HL-60 (cell line): ENCODE measurements around the gene TMEM74B.

ENCODE experiments used
- DNase-seq, 2 experiments: peaks; one replicate each; pipeline ENCODE4 v3.0.0-alpha.2; 2010 to 2020; ENCODE audit warnings: low read depth in 1 of 2, low spot score in 1 of 2
- H3K27ac ChIP-seq: fragments of 250-450 bp; sonication (Bioruptor Pico); replicated peaks from 2 replicates; pipeline ENCODE4 v1.5.1; 2020; ENCODE audit warnings: mild to moderate bottlenecking, moderate library complexity
- H3K27me3 ChIP-seq: fragments of 250-450 bp; sonication (Bioruptor Pico); 2 replicates; pipeline ENCODE4 v1.5.1; 2021; ENCODE audit warnings: mild to moderate bottlenecking, moderate library complexity; ENCODE audit not compliant: insufficient read depth, poor library complexity, severe bottlenecking
- H3K4me3 ChIP-seq: replicated peaks from 2 replicates; pipeline ENCODE4 v1.5.1; 2011; ENCODE audit warnings: mild to moderate bottlenecking, control low read depth, low read length; ENCODE audit not compliant: insufficient read depth
- GABPA ChIP-seq: IDR thresholded peaks from 2 replicates; pipeline ENCODE4 v1.6.1; 2012; ENCODE audit warnings: low read depth
- POLR2AphosphoS5 ChIP-seq: IDR thresholded peaks from 2 replicates; pipeline ENCODE4 v1.6.1; 2012; ENCODE audit warnings: low read depth
- SPI1 ChIP-seq: IDR thresholded peaks from 2 replicates; pipeline ENCODE4 v1.6.1; 2012; ENCODE audit warnings: low read depth, mild to moderate bottlenecking, borderline replicate concordance
- TF ChIP-seq, protein P1 (sequence below): IDR thresholded peaks from one replicate; pipeline ENCODE4 v1.5.1; 2011; ENCODE audit warnings: low read length, control low read depth, inconsistent platforms; ENCODE audit not compliant: insufficient read depth
- TF ChIP-seq, protein P2 (sequence below): IDR thresholded peaks from 2 replicates; pipeline ENCODE4 v1.6.1; 2012; ENCODE audit warnings: low read depth; ENCODE audit not compliant: insufficient replicate concordance

The TMEM74B gene

DNA sequence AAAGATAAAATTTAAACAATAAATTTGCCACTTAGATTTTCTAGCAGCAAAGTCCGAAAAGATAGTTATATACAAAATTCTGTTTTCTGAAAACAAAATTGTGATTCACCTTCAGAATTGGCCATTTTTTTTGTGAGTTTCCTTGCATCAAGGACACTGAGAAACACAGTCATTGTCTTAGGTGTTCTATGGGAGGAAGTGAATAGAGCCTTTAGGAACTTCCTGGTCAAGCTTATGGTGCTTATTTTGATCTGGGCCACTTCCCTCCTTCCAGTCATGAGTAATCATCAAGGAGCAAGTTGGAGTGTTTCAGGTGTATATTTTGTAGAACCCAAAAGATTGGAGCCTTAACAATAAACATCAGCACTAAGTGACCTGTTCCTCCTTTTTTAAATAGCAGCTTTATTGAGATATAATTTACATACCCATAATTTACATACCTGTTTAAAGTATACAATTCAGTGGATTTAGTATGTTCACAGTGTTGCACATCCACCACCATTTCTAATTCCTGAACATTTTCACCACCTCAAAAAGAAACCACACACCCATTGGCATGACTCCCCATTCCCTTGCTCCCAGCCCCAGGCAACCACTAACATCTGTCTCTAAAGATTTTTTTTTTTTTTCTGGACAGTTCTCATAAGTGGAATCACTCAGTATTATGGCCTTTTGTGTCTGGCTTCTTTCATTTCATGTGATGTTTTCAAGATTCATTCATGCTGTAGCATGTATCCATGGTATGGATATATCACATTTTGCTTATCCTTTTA lies 17.6 kb downstream of the TMEM74B start:
- TF ChIP-seq, protein P1, sequence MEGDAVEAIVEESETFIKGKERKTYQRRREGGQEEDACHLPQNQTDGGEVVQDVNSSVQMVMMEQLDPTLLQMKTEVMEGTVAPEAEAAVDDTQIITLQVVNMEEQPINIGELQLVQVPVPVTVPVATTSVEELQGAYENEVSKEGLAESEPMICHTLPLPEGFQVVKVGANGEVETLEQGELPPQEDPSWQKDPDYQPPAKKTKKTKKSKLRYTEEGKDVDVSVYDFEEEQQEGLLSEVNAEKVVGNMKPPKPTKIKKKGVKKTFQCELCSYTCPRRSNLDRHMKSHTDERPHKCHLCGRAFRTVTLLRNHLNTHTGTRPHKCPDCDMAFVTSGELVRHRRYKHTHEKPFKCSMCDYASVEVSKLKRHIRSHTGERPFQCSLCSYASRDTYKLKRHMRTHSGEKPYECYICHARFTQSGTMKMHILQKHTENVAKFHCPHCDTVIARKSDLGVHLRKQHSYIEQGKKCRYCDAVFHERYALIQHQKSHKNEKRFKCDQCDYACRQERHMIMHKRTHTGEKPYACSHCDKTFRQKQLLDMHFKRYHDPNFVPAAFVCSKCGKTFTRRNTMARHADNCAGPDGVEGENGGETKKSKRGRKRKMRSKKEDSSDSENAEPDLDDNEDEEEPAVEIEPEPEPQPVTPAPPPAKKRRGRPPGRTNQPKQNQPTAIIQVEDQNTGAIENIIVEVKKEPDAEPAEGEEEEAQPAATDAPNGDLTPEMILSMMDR: no peak
- no peak for TF ChIP-seq SPI1
- TF ChIP-seq, protein P2, sequence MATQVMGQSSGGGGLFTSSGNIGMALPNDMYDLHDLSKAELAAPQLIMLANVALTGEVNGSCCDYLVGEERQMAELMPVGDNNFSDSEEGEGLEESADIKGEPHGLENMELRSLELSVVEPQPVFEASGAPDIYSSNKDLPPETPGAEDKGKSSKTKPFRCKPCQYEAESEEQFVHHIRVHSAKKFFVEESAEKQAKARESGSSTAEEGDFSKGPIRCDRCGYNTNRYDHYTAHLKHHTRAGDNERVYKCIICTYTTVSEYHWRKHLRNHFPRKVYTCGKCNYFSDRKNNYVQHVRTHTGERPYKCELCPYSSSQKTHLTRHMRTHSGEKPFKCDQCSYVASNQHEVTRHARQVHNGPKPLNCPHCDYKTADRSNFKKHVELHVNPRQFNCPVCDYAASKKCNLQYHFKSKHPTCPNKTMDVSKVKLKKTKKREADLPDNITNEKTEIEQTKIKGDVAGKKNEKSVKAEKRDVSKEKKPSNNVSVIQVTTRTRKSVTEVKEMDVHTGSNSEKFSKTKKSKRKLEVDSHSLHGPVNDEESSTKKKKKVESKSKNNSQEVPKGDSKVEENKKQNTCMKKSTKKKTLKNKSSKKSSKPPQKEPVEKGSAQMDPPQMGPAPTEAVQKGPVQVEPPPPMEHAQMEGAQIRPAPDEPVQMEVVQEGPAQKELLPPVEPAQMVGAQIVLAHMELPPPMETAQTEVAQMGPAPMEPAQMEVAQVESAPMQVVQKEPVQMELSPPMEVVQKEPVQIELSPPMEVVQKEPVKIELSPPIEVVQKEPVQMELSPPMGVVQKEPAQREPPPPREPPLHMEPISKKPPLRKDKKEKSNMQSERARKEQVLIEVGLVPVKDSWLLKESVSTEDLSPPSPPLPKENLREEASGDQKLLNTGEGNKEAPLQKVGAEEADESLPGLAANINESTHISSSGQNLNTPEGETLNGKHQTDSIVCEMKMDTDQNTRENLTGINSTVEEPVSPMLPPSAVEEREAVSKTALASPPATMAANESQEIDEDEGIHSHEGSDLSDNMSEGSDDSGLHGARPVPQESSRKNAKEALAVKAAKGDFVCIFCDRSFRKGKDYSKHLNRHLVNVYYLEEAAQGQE: no peak
- no peak for TF ChIP-seq GABPA
- TF ChIP-seq POLR2AphosphoS5: no peak

DNA sequence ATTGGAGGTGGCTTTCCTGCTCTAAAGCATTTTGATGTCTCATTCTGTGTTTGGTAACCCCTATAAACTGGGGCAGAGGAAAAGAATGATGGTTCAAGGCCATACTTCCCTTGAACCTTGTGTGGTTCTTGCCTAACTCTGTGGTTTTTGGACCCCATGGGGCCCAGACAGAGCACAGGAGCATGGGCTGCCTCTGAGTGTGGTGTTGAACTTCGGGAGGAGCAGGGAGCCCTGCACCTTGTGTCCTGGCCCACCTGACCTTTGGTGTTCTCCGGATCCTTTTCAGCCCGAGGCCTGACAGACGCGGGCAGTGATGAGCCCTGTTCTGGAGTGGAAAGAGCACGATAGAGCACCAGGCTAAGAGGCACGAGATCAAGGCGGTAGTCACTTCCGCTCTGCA lies 18.8 kb downstream of the TMEM74B start:
- Histone ChIP-seq H3K4me3 (no peak overlapping the region), H3K27ac (no peak overlapping the region), H3K27me3 (no peaks in the 10 kb centered on the region)
- TF ChIP-seq, protein P1: no peak
- TF ChIP-seq GABPA (no peak), POLR2AphosphoS5 (no peak)
- peak in 1 of 2 experiments; percentile 18 for DNase-seq

More for the DNA sequence above, 17.6 kb downstream of the TMEM74B start:
- H3K4me3 ChIP-seq: no peak overlapping the region
- no peak overlapping the region for H3K27ac ChIP-seq
- H3K27me3 ChIP-seq: no peaks in the 10 kb centered on the region
- no peak for DNase-seq

DNA sequence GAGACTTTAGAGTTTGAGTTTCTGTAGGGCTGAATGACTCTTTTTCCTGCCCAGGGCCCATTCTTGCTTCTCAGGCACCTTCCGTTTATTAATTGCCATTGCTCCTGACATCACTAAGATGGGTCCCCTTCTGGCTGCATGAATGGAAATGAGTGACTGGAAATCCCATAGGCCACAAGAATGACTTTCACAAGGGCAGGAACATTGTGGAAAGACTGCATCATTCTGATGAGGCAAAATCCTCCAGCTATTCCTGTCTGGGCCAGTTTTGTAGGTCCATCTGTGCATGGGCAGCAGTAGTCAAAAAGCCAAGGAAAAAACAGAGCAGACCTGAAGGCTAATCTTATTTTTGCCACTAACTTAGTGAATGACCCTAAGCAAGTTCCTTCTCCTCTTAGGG lies 19.3 kb downstream of the TMEM74B start:
- TF ChIP-seq SPI1 (no peak), POLR2AphosphoS5 (no peak), GABPA (no peak)
- TF ChIP-seq, protein P1: no peak
- TF ChIP-seq, protein P2: no peak
- Histone ChIP-seq H3K27me3 (no peaks in the 10 kb centered on the region), H3K27ac (no peak overlapping the region), H3K4me3 (no peak overlapping the region)
- no peak for DNase-seq

DNA sequence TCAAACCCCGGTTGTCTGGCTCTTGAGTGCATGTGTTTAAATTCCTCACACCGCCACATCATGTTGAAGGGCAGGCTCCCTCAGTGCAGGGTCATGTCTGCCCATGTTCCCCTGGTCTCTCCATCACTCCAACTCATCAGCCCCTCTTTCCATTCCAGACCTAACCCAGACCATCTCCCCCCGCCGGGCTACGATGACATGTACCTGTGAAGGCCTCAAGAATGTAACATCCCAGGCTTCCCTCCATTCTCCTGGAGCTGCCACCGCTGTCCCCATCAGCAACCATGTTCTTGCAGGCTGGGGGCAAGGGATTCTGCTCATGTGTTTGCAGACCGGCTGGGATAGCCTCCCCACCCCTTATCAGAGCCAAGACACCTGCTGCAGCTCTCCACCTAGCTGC lies 19.9 kb downstream of the TMEM74B start:
- TF ChIP-seq POLR2AphosphoS5: no peak
- TF ChIP-seq SPI1: no peak
- TF ChIP-seq, protein P1: no peak
- TF ChIP-seq GABPA: no peak
- TF ChIP-seq, protein P2: no peak
- H3K4me3 ChIP-seq: no peak overlapping the region
- DNase-seq: no peak
- no peak overlapping the region for H3K27ac ChIP-seq
- no peaks in the 10 kb centered on the region for H3K27me3 ChIP-seq
